MCF 10A (cell line): ENCODE measurements around the gene CPLANE2. TPM values are rescaled to one million over a fixed set of nuclear protein-coding genes. Genes with fewer than 3 reads are reported as not detected.
"Not testable (repeated sequence)": the region's sequence is repeated elsewhere in the genome, so short reads cannot be mapped to it uniquely, and the experiment has no call there.

Experiments used
- BruUV-seq: library from RNA; stranded (reverse); fragments of 400-500 nt; replicated peaks from 2 replicates; lab custom pipeline; 2021; lab: Mats Ljungman, UMichigan
- CTCF ChIA-PET: fragments of 300-600 bp; sonication (Branson Sonifier 250); formaldehyde crosslinking; extraction: SDS; loops from one replicate; lab custom pipeline; 2021; ENCODE audit warnings: antibody characterized with exemption, inconsistent platforms; lab: Yijun Ruan, JAX
- POLR2A ChIA-PET: fragments of 300-600, 350-650 bp; sonication (Branson Sonifier 250); formaldehyde crosslinking; extraction: SDS; loops from one replicate; lab custom pipeline; 2020; ENCODE audit warnings: antibody characterized with exemption, inconsistent platforms; lab: Yijun Ruan, JAX
- DNase-seq: peaks from one replicate; pipeline ENCODE4 v3.0.0-alpha.2; 2018; ENCODE audit not compliant: unreplicated experiment
- H3K27ac Mint-ChIP-seq: one replicate; pipeline ENCODE4 v1.8.0; 2022; ENCODE audit warnings: mild to moderate bottlenecking, low read depth, mixed read lengths; ENCODE audit not compliant: unreplicated experiment
- H3K27me3 Mint-ChIP-seq: one replicate; pipeline ENCODE4 v1.8.0; 2022; ENCODE audit warnings: mixed read lengths; ENCODE audit not compliant: insufficient read depth, unreplicated experiment
- H3K36me3 Mint-ChIP-seq: one replicate; pipeline ENCODE4 v1.8.0; 2022; ENCODE audit warnings: mild to moderate bottlenecking, moderate library complexity, mixed read lengths; ENCODE audit not compliant: insufficient read depth, unreplicated experiment
- H3K4me1 Mint-ChIP-seq: one replicate; pipeline ENCODE4 v1.8.0; 2022; ENCODE audit warnings: mixed read lengths; ENCODE audit not compliant: insufficient read depth, unreplicated experiment
- H3K4me3 Mint-ChIP-seq: one replicate; pipeline ENCODE4 v1.8.0; 2022; ENCODE audit warnings: mild to moderate bottlenecking, moderate library complexity, mixed read lengths; ENCODE audit not compliant: unreplicated experiment
- H3K9me3 Mint-ChIP-seq: one replicate; pipeline ENCODE4 v1.8.0; 2022; ENCODE audit warnings: mixed read lengths; ENCODE audit not compliant: unreplicated experiment
- intact Hi-C: fragments of 100-400 bp; cut with micrococcal nuclease; formaldehyde crosslinking; loops from 2 replicates; pipeline ENCODE4 v1.14.1; 2022
- total RNA-seq: library from RNA; stranded (reverse); gene quantifications from 2 replicates; pipeline ENCODE4 v1.2.3, GENCODE V29; 2022
- TF ChIP-seq, protein P1 (sequence below): fragments of 200-600 bp; IDR thresholded peaks from one replicate; pipeline ENCODE4 v1.8.0; 2022; ENCODE audit warnings: antibody characterized with exemption, mild to moderate bottlenecking; ENCODE audit not compliant: unreplicated experiment

The CPLANE2 gene
- total RNA-seq, 1 experiment from 2014 or later, result 8.3 TPM

GRCh38 chr1:16196874-16197273 is 40.1 kb downstream of the CPLANE2 start:
- Mint-ChIP-seq H3K27me3 (no peaks in the 10 kb centered on the region), H3K27ac (no peak overlapping the region), H3K9me3 (no peaks in the 10 kb centered on the region), H3K4me3 (no peak overlapping the region), H3K36me3 (no peaks in the 10 kb centered on the region), H3K4me1 (no peaks in the 10 kb centered on the region)
- no peak for DNase-seq
- no TSS peak for BruUV-seq
- TF ChIP-seq, protein P1, sequence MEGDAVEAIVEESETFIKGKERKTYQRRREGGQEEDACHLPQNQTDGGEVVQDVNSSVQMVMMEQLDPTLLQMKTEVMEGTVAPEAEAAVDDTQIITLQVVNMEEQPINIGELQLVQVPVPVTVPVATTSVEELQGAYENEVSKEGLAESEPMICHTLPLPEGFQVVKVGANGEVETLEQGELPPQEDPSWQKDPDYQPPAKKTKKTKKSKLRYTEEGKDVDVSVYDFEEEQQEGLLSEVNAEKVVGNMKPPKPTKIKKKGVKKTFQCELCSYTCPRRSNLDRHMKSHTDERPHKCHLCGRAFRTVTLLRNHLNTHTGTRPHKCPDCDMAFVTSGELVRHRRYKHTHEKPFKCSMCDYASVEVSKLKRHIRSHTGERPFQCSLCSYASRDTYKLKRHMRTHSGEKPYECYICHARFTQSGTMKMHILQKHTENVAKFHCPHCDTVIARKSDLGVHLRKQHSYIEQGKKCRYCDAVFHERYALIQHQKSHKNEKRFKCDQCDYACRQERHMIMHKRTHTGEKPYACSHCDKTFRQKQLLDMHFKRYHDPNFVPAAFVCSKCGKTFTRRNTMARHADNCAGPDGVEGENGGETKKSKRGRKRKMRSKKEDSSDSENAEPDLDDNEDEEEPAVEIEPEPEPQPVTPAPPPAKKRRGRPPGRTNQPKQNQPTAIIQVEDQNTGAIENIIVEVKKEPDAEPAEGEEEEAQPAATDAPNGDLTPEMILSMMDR, result no peak
- intact Hi-C loops, result no loop called here
- ChIA-PET POLR2A (no interaction called here), CTCF (no interaction called here)

GRCh38 chr1:16196139-16196538 is 40.8 kb downstream of the CPLANE2 start:
- intact Hi-C loops, H3K9me3 Mint-ChIP-seq, BruUV-seq, H3K36me3 Mint-ChIP-seq, CTCF ChIA-PET, POLR2A ChIA-PET, H3K27me3 Mint-ChIP-seq, H3K4me1 Mint-ChIP-seq, H3K4me3 Mint-ChIP-seq, H3K27ac Mint-ChIP-seq, DNase-seq: not testable (repeated sequence)

- TF ChIP-seq, protein P1, result no peak
- ChIA-PET POLR2A (no interaction called here), CTCF (no interaction called here)
- intact Hi-C loops, result no loop called here
- DNase-seq, result no peak
- Mint-ChIP-seq H3K27ac (no peak overlapping the region), H3K27me3 (no peaks in the 10 kb centered on the region), H3K4me1 (no peaks in the 10 kb centered on the region), H3K9me3 (no peaks in the 10 kb centered on the region), H3K36me3 (no peaks in the 10 kb centered on the region), H3K4me3 (no peak overlapping the region)
- BruUV-seq, result no TSS peak
Measured at GRCh38 chr1:16195518-16195905, 41.5 kb downstream of the CPLANE2 start.

DNA sequence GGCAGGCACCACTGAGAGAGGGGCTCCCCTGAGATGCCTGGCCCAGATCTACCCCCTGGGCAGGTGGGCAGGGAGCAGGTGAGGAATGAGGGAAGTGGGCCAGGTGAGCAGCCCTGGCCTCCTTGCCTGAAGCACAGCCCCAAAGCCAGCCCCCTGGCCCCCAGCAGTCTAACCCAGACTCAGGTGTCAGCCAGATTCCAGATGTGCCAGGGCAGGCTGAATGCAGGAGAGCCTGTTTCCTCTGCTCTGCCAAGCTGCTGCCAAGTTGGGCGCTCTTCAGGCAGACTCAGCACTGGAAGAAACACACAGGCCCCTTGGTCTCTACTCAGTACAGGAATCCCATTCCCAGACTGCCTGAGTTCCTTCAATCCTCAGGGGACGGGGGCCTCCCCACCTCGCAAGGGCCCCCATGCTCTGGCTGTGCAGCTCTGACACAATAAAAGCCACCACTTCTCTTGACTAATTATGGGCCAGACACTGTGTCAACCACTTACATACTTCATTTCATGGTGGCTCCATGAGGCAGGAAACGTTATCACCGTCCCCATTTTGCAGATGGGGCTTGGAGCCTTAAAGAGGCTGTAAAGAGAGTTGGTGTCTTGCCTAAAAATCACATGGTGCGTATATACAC is 45.0 kb downstream of the CPLANE2 start:
- H3K4me3 Mint-ChIP-seq, result no peak overlapping the region
- ChIA-PET CTCF (interaction anchor here (3.8 to 14.5 kb wide), 2 partner anchors 53 to 114 kb away, joined by 15 to 373 read pairs; partner anchors contain the start of gene FAM131C), POLR2A (interaction anchor here (0.7 to 1.0 kb wide), 2 partner anchors 86 to 171 kb away, joined by 3 read pairs; no protein-coding TSS in a partner anchor)
- no peak for DNase-seq
- no TSS peak for BruUV-seq
- H3K27ac Mint-ChIP-seq, result no peak overlapping the region
- intact Hi-C loops, result no loop called here
- no peaks in the 10 kb centered on the region for H3K9me3 Mint-ChIP-seq
- peaks cover 18% of the 10 kb centered on the region for H3K4me1 Mint-ChIP-seq
- TF ChIP-seq, protein P1, result no peak
- H3K36me3 Mint-ChIP-seq, result no peaks in the 10 kb centered on the region
- H3K27me3 Mint-ChIP-seq, result no peaks in the 10 kb centered on the region
